Esophagus squamous epithelium (tissue), 5 donors: ENCODE results near the gene NPPA. TPM values are rescaled to one million over a fixed set of nuclear protein-coding genes. Genes with fewer than 3 reads are reported as not detected.
A peak's percentile ranks its signal among the peaks of the same experiment; 100 is the strongest.
"Not testable (repeated sequence)": the region's sequence is repeated elsewhere in the genome, so short reads cannot be mapped to it uniquely, and the experiment has no call there.

Experiments used
- DNase-seq: peaks from one replicate; lab custom pipeline; 2025; lab: John Stamatoyannopoulos, UW
- H3K27ac ChIP-seq, 4 donors: fragments of 200-600 bp; sonication (generic); one replicate each; pipeline ENCODE4 v1.5.1; 2016 to 2019; ENCODE audit warnings: mild to moderate bottlenecking in 1 of 4
- H3K27me3 ChIP-seq, 4 donors: fragments of 200-600 bp; sonication (generic); 1 replicate in 3 of 4; 2 replicates in 1 of 4; pipeline versions ENCODE4 v1.5.1 to v1.6.0; 2017 to 2021; ENCODE audit warnings: antibody characterized with exemption in 1 of 4
- H3K36me3 ChIP-seq, 3 donors: fragments of 200-600 bp; sonication (generic); one replicate each; pipeline ENCODE4 v1.5.1; 2016 to 2019
- H3K4me1 ChIP-seq, 3 donors: fragments of 200-600 bp; sonication (generic); one replicate each; pipeline ENCODE4 v1.5.1; 2017 to 2019
- H3K4me3 ChIP-seq, 4 donors: fragments of 200-600 bp; sonication (generic); 1 replicate in 3 of 4; 2 replicates in 1 of 4; pipeline ENCODE4 v1.5.1; 2016 to 2019; ENCODE audit warnings: mild to moderate bottlenecking in 2 of 4, moderate library complexity in 1 of 4
- H3K9me3 ChIP-seq, 3 donors: fragments of 200-600 bp; sonication (generic); one replicate each; pipeline ENCODE4 v1.5.1; 2016 to 2019
- POLR2A ChIP-seq, 4 donors: fragments of 450-650 bp; IDR thresholded peaks; one replicate each; pipeline ENCODE4 v1.6.1; 2017; ENCODE audit warnings: antibody characterized with exemption in 4 of 4, mild to moderate bottlenecking in 4 of 4, moderate library complexity in 3 of 4
- WGBS, 2 donors: methylation state at CpG; one replicate each; pipeline ENCODE4 v1.1.5; 2018; 5-methylcytosine and 5-hydroxymethylcytosine counted together
- intact Hi-C: fragments of 100-400 bp; cut with DNase I; formaldehyde crosslinking; loops from one replicate; pipeline ENCODE4 v1.15.0; 2022
- total RNA-seq, 4 donors: library from RNA; depleted of rRNA; stranded (reverse); fragments of >200 nt; gene quantifications; one replicate each; pipeline ENCODE4 v1.1.0, GENCODE V29; 2016
- TF ChIP-seq, protein P1 (sequence below), 6 experiments: fragments of 450-650 bp in 4 of 6; fragments of 200-600 bp in 2 of 6; sonication (generic) in 2 of 6; IDR thresholded peaks; one replicate each; pipeline ENCODE4 v1.5.1; 2016 to 2019; ENCODE audit warnings: antibody characterized with exemption in 6 of 6, mild to moderate bottlenecking in 4 of 6, moderate library complexity in 4 of 6
- donor health status: DM: yes; HTN: yes; CAD: no.

NPPA gene
- total RNA-seq, result not detected

GRCh38 chr1:11847667-11848372, at the start of gene NPPA:
Gene NPPA (minus strand): TSS chr1:11847783. CDS start chr1:11847684, 99 bp downstream.
- Histone ChIP-seq H3K36me3 (peaks cover 0 to 47% (median 0%) of the 10 kb centered on the region in 3 donors), H3K4me1 (no peaks in the 10 kb centered on the region), H3K9me3 (no peaks in the 10 kb centered on the region), H3K4me3 (no peak within 1 kb of the TSS), H3K27me3 (peaks cover 0 to 12% (median 0%) of the 10 kb centered on the region in 4 donors), H3K27ac (no peak within 1 kb of the TSS)
- TF ChIP-seq, protein P1, sequence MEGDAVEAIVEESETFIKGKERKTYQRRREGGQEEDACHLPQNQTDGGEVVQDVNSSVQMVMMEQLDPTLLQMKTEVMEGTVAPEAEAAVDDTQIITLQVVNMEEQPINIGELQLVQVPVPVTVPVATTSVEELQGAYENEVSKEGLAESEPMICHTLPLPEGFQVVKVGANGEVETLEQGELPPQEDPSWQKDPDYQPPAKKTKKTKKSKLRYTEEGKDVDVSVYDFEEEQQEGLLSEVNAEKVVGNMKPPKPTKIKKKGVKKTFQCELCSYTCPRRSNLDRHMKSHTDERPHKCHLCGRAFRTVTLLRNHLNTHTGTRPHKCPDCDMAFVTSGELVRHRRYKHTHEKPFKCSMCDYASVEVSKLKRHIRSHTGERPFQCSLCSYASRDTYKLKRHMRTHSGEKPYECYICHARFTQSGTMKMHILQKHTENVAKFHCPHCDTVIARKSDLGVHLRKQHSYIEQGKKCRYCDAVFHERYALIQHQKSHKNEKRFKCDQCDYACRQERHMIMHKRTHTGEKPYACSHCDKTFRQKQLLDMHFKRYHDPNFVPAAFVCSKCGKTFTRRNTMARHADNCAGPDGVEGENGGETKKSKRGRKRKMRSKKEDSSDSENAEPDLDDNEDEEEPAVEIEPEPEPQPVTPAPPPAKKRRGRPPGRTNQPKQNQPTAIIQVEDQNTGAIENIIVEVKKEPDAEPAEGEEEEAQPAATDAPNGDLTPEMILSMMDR (IDR thresholded peaks at IDR 0.05), result no peak
- TF ChIP-seq POLR2A (IDR thresholded peaks at IDR 0.05), result no peak
- no peak for DNase-seq
- intact Hi-C loops, result loop anchor here (10.0 kb wide), 1 partner anchor 47 kb away; no protein-coding TSS in a partner anchor
- 59 to 70% methylated on average over 11 to 15 of the region's 18 CpGs for WGBS, 2 donors

DNA sequence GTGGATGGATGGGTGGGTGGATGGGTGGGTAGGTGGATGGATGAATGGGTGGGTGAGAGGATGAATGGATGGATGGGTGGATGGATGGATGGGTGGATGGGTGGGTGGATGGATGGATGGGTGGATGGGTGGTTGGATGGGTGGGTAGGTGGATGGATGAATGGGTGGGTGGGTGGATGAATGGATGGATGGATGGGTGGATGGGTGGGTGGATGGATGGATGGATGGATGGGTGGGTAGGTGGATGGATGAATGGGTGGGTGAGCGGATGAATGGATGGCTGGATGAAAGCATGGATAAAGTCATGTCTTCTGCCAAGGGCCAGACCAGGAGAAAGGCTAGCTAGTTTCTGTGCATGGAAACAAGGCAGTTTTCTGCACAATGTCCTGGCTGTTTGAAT, 46.9 kb upstream of the NPPA start:
- 65 to 68% methylated on average over 1 of the region's 1 CpG for WGBS, 2 donors
- intact Hi-C loops, result loop anchor here (10.0 kb wide), 1 partner anchor 50 kb away; the partner anchor contains the start of gene NPPA
- DNase-seq, H3K36me3 ChIP-seq, H3K27ac ChIP-seq, H3K4me3 ChIP-seq, H3K4me1 ChIP-seq, H3K9me3 ChIP-seq: not testable (repeated sequence)
- peaks cover 0 to 80% (median 15%) of the 10 kb centered on the region in 4 donors for H3K27me3 ChIP-seq

DNA sequence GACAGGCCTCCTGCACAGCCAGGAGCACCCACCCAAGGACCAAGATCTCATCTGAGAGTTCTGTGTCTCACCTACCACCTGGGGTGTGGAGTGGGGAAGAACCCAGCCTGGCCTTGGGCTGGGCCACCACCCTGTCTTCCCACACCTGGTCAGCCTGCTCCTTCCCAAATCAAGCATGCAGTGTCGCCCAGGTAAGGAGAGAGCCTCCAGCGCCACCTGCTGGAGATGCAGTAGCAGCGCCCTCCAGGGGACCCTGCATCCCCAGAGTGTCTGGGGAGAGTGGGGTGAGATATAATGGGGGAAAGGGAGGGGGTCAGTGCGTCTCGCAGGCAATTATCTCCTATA, 46.3 kb upstream of the NPPA start:
- Histone ChIP-seq H3K27me3 (peaks cover 0 to 75% (median 10%) of the 10 kb centered on the region in 4 donors), H3K36me3 (no peaks in the 10 kb centered on the region), H3K4me3 (no peak overlapping the region), H3K9me3 (no peaks in the 10 kb centered on the region), H3K4me1 (no peaks in the 10 kb centered on the region), H3K27ac (no peak overlapping the region)
- TF ChIP-seq, protein P1 (IDR thresholded peaks at IDR 0.05), result peak; percentile 69 to 90 (median 86)
- no peak for TF ChIP-seq POLR2A (IDR thresholded peaks at IDR 0.05)
- no peak for DNase-seq
- 0 to 7% methylated on average over 1 to 3 of the region's 5 CpGs for WGBS, 2 donors
- intact Hi-C loops, result loop anchor here (10.0 kb wide), 1 partner anchor 49 kb away; the partner anchor contains the start of gene NPPA

GRCh38 chr1:11891433-11892186, 44.0 kb upstream of the NPPA start:
- Histone ChIP-seq H3K9me3 (no peaks in the 10 kb centered on the region), H3K27ac (no peak overlapping the region), H3K36me3 (no peaks in the 10 kb centered on the region), H3K4me1 (no peaks in the 10 kb centered on the region), H3K4me3 (no peak overlapping the region), H3K27me3 (peaks cover 0 to 61% (median 0%) of the 10 kb centered on the region in 4 donors)
- WGBS, 2 donors, result 73 to 75% methylated on average over 6 of the region's 6 CpGs
- TF ChIP-seq, protein P1 (IDR thresholded peaks at IDR 0.05), result no peak
- no peak for TF ChIP-seq POLR2A (IDR thresholded peaks at IDR 0.05)
- no peak for DNase-seq
- intact Hi-C loops, result loop anchor here (10.0 kb wide), 1 partner anchor 47 kb away; the partner anchor contains the start of gene NPPA

DNA sequence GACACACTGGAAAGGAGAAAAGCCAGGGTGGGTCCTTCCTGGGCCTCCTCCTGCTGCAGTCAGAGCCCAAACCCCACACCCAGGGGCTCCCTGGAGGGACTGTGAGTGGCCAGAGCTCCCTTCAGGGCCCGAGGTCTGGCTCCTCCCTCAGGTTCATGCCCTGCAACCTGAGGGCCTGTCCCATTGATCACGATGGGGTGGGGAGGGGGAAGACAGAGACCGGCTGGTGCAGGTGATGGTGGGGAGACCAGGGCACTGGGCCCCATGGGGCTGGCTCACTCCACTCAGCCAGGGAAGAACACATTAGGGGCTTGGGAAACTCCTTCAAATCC, 41.3 kb upstream of the NPPA start:
- no peaks in the 10 kb centered on the region for H3K9me3 ChIP-seq
- no peaks in the 10 kb centered on the region for H3K4me1 ChIP-seq
- H3K27ac ChIP-seq, result no peak overlapping the region
- no peaks in the 10 kb centered on the region for H3K36me3 ChIP-seq
- DNase-seq, result no peak
- WGBS, 2 donors, result 0% methylated on average over 1 of the region's 3 CpGs; no CpG with 5 or more reads in 1 of the 2 donors
- no peak overlapping the region for H3K4me3 ChIP-seq
- TF ChIP-seq, protein P1 (IDR thresholded peaks at IDR 0.05), result no peak
- no peak for TF ChIP-seq POLR2A (IDR thresholded peaks at IDR 0.05)
- H3K27me3 ChIP-seq, result peaks cover 0 to 40% (median 0%) of the 10 kb centered on the region in 4 donors
- intact Hi-C loops, result no loop called here
